ENCODE results near the gene CCDC12. TPM values are rescaled to one million over a fixed set of nuclear protein-coding genes. Genes with fewer than 3 reads are reported as not detected.

Gene CCDC12
- total RNA-seq, 1 donor from 2014 or later: 72.0 TPM

- no peak for DNase-seq (ENCODE audit: low spot score)
Observed at GRCh38 chr3:46939578-46940445, 36.7 kb downstream of the CCDC12 start.

DNA sequence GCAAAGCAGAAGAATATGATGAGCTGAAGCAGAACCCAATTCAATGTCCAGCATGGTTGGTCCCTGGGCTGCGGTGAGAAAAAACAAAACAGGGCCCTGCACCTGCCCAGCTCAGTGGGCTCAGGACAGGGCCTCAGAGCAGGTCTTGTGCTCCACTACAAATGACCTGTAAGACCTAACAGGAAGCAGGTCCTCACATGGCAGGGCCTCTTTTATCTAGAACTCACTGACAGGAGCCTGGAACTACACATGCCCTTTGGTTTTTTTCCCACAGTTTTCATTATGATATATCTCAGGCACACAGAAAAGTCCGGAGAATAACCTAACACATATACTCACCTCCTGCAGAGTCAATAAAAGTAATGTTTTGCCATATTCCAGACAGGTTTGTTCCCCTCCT is 38.4 kb downstream of the CCDC12 start:
- DNase-seq (ENCODE audit: low spot score): no peak

DNA sequence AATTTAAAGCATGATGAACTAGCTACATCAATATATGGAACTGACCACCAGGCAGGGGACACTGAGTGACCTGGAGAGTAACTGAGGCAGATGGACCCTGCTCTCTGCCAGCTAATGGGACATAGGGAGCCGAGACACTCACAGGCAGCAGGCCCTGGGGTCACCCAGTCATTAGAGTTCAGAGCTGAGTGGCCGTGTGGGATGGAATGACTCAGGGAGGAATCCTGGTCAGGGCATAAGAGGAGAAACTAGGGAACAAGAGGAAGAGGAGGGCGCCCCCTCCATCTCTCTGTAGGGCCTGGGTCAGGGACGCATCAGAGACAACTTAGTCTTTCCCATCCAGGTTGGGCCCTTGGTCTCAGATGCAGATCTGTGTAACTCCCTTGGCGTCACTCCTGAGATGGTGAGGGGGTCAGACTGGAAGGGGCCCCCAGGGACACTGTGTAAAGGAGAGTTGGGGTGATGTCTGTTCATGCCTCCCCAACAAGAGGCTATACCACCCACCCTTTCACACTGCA is 39.8 kb downstream of the CCDC12 start:
- DNase-seq (ENCODE audit: low spot score): no peak

- no peak for DNase-seq (ENCODE audit: low spot score)
Observed at GRCh38 chr3:46935989-46936558, 40.5 kb downstream of the CCDC12 start.

DNA sequence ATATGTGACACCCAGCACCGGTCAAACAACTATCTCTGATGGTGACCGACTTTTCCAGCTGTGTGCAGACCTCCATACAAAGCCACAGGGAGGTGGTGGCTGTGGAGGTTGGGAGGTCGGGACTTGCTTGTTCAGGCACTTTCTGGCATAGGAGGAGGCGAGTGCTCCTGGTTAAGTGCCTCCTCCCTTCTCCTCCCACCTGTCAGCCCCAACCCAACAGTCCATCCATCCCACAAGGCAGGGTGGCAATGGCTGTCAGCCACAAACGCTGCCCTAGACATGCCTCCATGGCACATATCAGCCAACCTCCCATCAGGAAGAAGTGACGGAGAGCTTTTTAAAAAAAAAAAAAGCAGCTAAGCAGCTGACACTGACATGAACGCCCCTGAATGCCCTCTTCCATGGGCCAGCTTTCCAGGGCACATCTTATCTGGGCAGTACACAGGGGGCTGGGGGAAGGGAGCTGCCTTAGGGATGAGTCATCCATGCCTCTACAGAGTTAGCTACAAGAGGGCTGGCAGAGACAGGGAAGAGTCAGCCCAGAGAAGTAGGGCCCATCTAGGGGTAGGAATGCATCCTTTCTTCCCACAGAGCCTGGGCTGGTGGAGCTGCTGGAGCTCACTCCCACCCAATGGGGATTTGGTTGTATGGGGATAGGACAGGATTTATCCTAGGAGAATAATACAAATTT is 41.2 kb downstream of the CCDC12 start:
- peak; percentile 85 for DNase-seq (ENCODE audit: low spot score)

GRCh38 chr3:46934498-46935167 is 41.9 kb downstream of the CCDC12 start:
- DNase-seq (ENCODE audit: low spot score): no peak

DNA sequence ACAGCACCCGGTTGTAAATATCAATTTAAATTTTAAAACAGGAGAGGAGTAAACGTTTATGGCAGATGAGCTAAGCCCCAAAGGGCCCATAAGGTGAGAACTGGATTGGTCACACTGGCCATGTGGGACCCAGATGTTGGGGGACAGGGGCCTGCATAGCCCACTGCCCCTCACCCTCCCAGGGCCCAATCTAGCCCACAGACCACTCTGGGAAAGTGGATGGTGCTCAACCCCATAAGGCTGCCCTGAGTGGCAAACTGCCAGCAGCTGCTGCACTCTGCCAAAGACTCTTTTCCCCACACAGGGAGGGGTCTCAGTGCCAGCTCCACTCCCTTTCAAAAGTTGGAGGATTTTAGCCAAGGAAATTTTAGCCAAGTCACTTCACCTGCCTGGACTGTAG is 42.5 kb downstream of the CCDC12 start:
- no peak for DNase-seq (ENCODE audit: low spot score)

DNA sequence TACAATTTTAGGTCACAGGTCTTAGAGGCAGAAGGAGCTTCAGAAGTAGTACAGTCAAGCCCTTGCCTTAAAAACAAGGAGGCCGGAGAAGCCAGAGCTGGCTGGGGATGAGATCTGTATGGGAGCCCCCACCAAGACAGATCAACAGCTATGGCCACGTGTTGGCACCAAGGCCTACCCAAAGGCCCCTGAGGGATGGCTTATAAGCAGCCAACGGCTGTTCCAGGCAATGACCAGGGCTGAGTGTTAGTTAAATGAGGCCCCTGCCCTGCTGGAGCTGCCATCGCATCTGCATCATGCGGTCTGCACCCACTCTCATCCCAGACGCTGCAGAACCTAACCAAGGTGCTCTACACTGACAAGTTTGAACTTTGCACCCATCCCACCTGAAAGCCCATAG is 43.3 kb downstream of the CCDC12 start:
- no peak for DNase-seq (ENCODE audit: low spot score)

DNA sequence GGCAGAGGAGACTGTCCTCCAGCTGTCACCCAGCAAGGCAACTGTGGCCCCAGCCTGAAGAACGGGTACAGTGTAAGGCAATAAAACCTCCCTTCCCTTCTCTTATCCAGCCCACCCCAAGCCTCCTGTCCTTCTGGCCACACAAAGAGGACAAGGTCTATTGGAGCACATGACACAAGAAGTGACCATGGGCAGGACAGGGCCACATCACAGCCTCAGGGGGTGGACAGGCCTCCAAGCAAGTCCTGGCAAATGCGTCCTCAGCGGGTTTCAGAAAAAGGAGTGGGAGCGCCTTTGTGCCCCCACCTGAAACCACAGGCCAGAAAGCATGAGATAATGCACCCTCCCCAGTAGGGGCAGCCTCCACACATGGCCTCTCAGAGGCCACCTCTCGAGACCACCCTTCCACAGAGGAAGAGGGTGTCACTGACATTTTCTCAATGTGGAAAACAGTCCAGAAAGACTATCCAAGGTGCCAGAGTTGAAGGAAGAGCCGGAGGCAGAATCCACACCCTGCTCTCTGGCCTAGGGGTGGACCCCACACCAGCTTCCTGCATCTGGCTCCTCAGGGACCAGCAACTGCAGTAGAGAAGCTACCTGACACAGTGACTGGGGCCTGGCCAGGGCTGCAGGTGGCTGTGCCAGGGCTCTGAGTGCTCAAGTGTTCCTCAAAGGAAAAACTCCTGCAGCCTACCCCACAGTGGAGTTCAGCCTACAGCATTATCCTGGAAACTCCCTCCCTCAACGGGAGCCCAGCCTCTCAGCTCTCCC is 43.9 kb downstream of the CCDC12 start:
- no peak for DNase-seq (ENCODE audit: low spot score)

DNA sequence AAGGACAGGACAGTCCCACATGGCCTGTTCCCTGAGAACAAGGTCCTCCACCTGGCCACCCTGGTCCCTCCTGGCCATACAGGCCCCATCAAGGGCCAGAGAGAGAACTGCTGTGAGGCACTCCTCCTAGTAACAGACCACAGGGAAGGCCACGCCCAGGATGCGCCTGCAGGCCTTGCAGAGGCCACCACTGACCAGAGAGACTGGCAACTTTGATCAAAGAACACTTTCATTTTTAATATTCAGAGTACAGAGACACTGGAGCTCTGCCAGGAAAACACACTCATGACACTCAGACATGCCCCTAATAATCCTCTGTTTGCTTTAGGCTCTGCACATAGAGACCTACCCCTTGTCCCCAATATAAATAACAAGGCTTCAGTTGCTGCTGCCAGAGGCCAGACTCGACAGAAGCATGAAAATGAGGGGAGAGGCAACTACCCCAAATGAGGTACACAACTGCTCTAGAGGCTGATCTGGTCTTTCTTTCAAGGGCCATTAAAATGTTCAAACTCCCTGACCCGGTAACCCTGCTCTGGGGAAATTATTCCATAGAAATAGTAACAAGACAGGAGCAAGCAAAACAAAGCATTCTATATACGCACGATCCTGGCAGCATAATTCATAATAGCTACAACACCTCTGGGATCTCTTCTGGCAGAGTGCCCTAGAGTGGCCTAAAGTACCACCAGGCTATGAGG is 44.8 kb downstream of the CCDC12 start:
- no peak for DNase-seq (ENCODE audit: low spot score)

DNA sequence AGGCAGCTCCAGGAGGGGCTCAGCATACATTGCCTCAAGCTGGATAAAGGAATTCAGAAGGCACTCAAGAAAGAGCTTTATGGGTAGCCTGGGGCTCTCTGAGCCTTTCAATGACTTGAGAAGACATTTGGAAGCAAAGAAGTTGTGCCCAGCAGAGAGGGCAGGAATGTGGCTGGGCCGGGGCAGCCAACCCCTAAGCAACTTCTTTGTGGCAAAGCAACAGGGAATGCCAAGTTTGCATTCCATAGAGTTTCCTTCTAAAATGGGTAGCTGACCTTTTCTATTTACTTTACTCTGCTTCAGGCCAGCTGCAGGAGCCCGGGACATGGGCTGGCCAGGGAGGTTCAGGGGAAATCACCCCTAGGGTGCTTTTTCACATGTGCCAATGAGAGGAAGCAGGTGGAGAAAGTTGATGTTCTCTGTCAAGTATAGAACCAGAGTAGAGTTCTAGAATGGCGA is 45.6 kb downstream of the CCDC12 start:
- DNase-seq (ENCODE audit: low spot score): no peak

DNA sequence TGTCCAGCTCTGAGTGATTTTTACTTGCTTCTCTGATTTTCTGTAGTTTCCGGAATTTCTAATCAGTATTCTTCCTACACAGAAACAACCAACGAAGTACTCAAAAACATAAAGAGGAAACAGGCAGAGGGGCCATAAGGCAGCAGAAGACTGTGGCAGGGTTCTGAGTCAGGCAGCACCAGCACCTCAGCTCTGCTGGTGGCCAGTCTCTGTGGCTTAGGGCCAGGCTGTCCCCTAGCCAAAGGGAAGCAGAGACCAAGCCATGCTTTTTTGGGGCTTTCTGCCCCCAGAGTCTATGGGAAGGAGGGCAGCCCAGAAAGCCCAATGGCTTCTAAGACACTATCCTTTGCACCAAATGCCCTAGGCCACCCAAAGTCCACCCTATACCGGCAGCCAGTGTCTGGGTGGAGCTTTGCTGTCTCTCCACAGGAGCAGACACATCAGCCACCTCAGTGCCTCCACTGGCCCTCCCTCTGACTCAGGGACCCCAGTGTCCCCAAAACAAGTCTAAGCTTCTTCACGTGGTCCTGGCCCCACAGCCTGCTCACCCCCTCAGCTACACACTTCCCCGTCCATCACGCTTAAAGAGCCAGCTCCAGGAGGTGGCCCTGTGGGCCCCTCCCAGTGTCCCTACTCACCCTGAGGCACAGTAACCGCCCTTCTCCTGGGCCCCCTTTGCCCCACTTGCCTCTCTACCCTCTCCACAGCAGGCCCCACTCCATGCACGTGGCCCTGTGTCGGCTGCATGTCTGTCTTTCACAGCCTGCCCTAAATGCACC is 46.2 kb downstream of the CCDC12 start:
- no peak for DNase-seq (ENCODE audit: low spot score)

GRCh38 chr3:46929324-46929723 is 47.2 kb downstream of the CCDC12 start:
- DNase-seq (ENCODE audit: low spot score): no peak

DNA sequence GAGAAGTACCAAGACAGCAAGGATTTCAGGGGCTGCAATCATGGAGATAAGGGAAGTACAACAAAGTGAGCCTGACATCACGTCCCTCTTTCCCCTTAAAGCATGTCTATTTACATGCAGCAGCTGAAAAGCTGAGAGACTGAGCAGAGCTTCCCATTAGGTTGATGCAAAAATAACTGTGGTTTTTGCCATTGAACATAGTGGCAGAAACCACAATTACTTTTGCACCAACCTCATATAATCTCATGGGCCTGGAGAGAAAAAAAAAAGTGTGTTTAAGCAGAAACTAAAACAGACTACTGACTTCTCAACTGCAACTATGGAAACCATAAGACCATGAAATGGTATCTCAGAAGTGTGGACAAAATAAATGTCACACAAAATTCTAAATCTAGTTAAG is 48.3 kb downstream of the CCDC12 start:
- DNase-seq (ENCODE audit: low spot score): no peak

DNA sequence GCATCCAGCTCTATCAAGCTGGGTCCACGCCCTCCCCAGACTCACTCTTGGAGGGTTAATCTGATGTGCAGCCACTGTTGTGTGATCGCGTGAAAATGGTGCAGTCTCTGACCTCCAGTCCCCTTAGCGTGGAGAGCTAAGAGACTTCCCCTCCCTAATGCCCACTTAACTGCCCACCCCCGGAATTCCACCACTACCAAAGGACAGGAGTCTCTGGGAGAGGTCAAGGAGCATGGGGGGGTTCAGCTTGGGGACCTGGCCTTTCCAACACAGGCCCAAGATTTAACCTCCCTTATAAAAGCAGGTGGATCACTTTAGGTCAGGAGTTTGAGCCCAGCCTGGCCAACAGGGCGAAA is 48.8 kb downstream of the CCDC12 start:
- no peak for DNase-seq (ENCODE audit: low spot score)

DNA sequence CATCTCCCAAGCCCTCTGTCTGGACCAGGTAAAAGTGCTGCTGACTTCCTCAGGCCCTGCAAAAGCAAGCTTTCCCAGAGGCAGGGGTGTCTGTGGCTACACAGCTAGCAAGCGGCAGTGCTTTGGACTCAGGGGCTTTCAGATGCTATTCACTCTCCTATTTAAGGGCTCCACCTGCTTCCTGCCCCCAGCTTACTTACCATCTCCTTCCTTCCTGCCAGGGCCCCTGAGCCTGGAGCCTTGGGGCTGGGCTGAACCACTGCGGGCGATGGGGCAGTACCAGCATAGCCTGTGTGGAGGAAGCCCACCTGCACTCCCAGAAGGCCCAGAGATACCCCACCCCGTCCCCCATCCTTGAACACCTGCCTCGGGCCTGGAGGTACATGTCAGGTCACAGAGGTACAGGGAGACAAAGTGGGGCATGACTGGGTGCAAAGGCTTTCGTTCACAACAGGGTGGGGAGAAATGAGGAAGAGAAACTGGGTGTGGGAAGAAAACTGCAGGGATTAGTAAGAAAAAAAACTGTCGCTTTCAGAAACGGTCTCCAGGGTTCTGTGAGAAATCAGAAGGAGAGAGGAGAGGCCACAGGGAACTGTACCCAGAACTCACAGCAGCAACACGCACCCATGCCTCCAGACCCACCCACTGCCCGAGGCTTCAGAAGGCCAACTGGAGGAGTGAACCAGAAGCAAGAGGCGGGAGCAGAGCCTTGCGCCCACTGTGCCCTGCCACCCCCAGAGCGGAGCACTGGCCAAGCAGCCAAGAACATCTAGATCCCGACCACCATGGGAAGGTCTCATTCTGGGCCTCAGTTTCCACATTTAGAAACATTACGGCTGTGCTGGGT is 49.5 kb downstream of the CCDC12 start:
- no peak for DNase-seq (ENCODE audit: low spot score)

- DNase-seq (ENCODE audit: low spot score): no peak
Observed at GRCh38 chr3:46926447-46926846, 50.1 kb downstream of the CCDC12 start.

DNA sequence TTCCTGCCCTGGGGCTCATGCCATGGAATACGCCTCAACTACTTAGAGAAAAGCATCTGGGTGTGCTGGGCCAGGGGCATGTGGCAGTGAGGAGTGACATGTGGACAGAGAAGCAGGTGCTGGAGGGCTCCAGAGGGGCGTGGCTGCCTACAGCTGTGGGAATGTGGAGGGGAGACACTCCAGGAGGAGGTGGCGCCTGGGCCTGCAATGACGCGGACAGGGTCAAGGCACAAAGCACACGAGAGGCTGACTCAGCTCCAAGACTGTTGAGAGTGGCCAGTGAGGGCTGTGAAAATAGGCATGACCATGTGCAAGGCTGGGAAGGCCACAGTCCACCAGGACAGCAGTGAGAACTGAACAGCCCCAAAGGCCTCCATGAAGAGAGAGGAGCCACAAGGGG is 50.5 kb downstream of the CCDC12 start:
- DNase-seq (ENCODE audit: low spot score): no peak

- DNase-seq (ENCODE audit: low spot score): no peak
Observed at GRCh38 chr3:46925585-46925934, 51.0 kb downstream of the CCDC12 start.

All from ureter (tissue), 1 donor.